Stimulated activated naive CD4-positive, alpha-beta T cell (primary cell): Measurements from ENCODE around the gene JCAD.

Experiments used
- DNase-seq, 6 experiments: peaks; one replicate each; lab custom pipeline; 2025; lab: John Stamatoyannopoulos, UW

JCAD gene

DNA sequence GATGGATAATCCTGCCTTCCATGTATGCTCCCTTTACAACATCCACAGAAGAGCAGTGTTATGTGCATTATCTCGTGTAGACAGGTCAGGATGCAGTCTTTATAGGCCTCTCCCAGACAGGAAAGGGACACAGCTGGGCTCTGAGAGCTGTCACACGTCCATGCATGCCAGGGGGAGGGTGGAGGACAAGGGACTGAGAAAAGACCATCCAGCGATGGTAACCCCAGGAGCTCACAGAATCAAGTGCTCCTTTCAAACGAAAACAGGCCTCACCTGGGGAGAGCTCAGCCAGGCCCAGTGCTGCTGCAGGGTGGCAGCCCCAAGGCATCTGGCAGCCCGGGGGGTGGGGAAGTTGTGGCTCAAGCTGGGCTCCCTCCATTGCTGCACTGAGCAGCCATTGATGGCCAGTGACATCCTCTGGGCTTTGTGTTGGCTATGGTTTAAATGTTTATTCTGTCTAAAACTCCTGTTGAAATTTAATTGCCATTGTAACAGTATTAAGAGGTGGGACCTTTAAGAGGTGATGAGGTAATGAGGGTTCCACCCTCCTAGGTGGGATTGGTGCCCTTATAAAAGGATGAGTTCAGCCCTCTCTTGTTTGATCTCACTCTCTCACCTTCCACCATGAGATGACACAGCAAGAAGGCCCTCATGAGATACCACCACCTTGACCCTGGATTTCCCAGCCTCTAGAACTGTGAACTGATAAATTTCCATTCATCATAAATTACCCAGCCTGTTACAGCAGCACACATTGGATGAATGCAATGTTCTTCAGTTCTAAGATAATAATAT lies 15.7 kb downstream of the JCAD start:
- DNase-seq = no peak

DNA sequence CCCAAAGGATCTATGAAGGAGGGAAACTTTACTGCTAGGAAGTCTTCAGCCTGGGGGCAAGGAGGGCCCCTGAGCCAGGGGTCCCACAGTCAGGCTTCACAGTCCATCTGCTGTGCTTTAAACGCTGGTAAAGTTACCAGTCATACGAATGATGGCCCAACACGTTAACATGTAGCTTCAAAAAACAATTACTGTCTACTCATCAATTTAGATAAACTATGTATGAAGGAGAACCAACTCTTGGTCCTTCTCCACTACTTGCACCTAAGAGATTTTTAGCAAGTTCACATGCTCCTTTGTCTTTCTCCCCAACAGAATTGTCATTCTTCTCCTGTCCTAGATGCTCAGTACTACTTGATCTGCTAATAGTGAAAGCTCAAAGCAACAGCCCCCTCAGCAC lies 16.6 kb downstream of the JCAD start:
- DNase-seq = no peak

DNA sequence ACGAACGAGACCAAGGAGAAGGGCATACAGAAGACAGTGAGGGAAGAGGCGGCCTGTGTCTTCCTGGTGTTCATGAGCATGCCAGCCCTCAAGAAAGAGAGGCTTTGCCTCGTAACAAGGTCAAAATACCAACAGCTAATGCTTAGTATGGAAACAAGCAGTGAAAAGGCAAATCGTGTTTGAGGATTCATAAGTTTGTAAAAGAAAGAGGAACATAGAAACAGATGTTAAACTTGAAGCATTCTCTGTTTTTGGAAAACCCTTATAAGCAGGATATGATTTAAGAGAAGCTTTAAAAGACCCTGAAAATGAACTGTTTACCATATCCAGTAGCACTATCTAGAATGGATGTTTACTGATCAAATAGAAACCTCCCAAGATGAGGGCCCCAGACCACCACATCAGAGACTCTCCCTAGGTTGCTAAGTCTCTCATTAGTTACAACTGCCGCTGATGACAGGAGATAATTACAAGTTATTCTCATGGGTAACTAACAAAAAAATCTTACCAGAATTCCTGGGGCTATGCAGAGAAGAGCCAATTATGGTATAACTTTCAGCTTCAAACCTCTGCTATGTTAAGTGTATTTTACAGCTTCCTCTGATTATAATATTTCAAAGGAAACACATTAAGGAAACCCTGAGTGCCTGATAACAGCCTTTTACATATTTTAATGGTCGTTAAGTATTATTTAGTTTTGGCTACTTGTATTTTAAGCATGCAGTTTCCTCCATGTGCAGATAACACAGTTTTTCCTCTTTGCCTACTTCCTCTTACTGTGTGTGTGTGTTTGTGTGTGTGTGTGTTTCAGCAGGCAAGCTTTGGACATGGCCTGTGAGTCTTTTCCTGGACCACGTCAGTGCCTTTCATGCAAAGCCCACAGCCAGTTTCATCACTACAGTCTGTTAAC lies 17.9 kb downstream of the JCAD start:
- no peak for DNase-seq

DNA sequence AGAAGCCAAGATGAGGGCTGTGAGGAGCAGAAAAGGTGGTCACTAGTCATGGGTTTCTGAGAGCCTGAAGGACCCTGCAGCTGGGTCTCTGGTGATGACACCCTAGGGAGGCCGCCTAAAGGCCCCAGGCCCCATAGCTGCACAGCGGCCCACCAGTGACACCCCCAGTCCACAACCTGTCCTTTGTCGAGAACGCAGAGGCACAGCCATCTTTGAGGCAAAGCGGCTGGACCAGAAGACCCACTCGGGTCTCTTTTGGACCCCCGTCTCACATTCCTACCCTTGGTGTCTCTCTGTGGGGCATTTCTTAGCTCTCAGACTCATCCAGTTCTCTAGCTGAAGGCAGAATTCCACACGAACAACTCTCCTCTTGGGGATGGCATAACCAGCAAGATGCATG lies 18.8 kb downstream of the JCAD start:
- DNase-seq = no peak

DNA sequence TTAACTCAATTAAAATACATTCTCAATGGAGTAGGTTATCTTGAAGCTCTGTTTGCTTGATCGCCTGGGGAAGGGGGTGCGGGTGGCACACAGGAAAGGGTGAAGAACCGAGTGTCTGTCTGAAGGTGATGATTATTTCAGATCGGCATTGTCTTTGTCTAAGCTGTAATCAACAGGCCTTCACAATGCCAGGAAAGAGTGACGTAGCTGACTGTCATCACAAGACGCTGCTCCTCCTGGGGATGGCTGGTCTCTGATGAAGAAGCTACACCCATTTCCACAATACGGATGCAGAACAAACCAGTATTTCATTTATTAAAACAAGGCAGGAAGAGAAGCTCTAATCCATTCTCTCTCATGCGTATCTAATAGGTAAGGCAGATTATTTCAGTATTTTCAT lies 19.4 kb downstream of the JCAD start:
- DNase-seq = no peak

DNA sequence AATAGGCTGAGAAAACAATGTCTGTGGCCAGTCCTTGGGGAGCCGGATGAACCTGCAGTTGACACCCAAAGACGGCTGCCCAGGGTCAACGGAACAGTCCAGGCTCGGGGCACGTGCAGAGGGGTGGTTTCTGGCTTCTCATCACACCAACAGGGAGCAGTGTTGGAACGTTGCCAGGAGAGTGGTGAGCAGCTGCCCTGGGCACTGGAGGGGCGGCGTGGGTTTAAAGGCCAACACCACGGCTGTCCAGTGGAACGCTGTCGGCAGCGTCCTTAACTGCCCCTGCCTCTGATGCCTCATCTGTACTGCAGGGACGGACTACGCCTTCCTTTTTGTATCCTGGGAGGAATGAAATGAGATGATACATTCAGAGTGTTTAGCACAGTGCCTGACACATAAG lies 19.8 kb downstream of the JCAD start:
- no peak for DNase-seq

DNA sequence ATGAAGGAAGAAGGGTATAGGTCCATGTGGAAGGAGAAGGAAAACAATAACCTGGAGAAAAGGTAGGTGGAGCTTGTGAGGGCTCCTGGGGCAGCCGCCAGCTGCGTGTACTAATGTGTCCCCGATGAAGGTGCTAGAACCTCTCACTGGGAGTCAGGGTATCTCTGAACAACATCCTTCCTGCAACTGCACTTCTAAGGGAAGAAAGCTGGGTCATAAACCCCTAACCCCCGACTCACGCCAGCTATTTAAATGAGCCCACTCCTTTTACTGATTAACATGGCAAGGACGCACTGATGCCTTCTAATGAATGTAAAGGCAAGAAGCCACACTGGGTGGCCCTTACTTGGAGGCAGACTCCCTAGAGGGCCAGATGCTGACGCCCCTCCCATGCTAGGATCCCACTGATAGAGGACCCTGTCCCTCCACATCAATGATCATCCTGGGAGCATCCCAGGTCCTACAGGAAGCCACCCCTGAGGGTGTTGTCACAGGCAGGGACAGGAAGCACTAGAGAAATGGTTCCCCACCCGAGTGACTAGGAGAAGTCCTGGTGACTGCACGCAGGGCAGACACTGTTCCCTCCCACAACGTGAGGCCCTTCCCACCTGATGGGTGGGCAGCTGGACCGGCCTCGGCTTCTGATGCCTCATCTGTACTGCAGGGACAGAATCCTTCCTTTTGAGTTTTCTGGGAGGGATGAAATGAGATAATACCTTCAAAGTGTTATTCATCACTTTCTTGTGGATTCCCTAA lies 20.4 kb downstream of the JCAD start:
- no peak for DNase-seq

DNA sequence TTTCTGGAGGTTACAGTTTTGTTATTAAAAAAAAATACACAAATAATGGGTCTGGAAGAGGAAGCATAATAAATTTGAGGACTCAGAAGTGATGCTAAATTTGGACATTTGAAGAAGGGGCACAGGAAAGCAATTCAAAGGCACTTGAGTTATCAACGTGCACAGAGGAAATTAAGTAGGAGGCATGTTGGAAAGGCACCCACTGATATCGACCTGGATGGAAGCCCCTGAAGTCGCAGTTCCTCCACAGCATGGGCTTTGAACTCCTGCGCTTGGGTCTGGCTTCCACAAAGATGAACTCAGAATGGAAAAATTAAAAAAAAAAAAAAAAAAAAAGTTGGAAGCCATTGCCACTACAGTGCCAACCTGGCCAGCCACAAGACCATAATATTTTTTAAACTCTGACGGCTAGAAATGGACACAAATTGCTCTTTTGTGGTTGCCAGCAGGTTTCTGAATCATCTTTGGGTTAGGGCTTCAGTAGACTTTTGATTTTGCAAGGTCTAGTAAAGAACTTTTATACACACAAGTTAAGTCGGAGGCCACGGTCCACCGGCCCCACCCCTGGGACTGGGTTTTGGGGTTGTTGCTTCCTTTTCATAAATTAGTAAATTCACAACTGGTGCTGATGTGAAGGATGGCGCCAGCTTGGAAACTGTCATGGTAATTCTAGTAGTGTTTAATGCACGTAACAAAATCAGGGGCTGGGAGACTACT lies 21.6 kb downstream of the JCAD start:
- no peak for DNase-seq

DNA sequence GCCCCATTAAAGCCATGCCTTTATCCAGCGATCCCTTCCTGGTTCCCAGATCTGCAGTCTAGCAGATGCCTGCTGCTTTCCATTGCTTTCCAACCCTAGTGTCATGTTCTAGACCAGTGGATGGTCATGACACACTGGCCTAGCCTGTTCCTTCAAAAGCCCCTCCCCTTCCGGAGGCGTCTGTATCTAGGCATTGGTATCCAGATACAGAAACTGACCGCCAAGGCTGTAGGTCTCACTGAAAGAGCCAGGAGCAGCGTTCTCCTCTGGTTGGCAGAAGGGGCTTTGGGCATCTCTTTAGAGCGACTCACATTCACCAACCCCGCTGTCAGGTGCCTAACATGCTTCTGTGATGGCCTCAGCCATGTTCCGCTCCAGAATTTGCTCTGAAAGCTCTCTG lies 22.6 kb downstream of the JCAD start:
- DNase-seq = no peak

DNA sequence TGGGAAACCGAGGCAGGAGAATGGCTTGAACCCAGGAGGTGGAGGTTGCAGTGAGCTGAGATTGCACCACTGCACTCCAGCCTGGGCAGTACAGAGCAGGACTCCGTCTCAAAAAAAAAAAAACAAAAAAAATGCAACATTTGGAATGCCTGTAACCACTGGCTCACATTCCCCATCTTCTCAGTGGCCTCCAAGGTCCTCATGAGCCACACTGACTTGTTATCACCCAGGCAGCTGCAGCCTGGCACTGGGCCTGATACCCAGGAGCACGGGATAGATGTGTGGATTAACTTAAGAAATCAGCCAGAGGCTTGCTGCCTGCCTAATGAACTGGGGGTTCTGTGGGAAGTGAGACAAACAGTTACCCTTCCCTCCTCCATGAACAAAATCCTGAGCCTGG lies 23.0 kb downstream of the JCAD start:
- no peak for DNase-seq

DNA sequence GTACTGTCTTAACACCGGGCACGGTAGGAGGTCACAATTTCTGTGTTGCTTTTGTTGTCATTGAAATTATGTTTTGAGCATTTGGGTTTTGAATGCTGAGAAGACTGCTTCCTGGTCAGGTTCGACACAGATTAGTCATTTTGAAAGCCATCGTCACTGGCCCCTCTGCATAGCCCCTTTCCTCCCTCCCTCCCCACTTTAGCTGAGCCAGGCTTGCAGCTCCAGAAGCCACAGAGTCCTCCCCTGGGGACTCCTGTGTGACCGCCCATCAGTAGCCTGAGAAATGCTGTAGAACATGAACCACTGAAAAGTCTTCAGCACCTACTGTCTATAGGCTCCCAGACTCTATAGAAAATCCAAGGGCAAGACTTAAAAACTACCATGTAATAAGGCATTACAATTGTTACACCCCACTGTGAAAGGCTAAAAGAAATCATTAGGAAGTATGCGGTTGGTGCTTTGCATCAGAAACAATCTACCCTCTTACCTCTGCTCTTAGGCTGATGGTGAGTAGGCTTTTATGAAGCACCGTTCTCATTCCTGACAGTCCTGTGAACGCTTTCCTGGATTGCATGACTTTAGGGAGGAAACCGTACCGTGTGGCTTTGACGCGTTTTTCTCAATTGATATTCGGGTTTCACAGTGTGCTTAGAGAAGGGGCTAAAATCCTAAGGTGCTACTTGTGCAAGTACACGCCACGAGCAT lies 24.8 kb downstream of the JCAD start:
- no peak for DNase-seq

DNA sequence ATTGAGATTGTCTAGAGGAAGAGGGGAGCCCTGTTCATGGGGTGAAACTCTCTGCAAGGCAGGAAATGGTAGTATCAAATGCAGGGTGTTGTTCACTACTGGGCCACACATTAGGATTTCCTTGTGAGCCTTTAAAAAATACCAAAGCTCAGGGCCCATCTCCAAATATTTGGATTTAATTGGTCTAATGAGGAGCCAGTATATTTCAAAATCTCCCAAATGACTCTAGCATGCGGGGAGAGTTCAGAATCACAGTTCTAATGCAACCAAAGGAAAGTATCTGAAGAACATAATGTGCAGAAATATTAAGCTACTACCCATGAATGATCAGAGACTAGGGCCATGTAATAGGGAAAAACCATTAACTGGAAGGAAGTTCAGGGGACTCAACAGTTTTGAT lies 27.3 kb downstream of the JCAD start:
- no peak for DNase-seq

DNA sequence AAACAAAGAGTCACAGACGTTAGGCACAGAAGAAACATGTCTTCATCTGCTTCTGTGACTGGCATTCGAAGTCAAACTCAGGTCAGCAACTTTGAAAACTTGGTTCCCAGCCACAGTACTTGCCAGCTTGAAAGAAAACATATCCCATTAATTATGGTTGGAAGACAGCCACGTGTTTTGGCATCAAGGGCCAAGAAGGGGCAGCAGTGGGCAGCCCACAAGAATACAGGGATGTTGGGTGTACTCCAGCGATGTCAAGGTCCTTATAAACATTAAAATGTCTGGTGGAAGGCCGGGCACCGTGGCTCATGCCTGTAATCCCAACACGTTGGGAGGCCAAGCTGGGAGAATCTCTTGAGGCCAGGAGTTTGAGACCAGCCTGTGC lies 29.5 kb downstream of the JCAD start:
- no peak for DNase-seq

DNA sequence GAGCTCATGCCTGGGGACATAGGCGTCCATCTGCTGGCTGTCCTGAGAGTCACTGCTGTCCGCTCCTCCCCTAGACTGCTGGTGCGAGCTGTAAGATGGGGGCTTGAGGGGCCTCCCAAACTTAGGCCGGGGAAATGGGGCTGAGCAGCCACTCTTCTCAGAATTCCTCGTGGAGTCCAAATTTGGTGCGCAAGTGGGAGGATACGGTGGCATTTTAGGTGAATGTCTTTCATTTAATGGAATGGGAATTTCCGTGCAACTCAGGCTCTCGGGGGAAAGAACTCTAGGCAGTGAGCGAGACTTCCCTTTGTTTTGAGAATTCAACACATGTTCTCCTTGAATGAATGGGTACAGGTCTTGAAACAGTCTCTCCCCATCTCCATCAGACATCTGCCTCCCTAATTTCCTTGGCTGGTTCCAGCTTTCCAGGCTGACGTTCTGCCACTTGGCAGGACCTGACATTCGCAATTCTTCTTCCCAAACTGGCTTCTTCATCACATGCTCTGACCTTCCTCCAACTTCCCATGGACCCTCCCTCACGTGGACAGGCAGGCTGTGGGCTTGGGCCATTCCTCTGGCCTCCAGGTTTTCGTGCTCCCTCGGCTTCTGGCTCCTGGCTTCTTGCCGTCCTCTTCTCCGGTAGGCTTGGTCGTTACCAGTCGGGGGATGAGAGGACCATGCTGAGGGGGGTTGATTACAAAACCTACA lies 30.1 kb downstream of the JCAD start:
- no peak for DNase-seq

DNA sequence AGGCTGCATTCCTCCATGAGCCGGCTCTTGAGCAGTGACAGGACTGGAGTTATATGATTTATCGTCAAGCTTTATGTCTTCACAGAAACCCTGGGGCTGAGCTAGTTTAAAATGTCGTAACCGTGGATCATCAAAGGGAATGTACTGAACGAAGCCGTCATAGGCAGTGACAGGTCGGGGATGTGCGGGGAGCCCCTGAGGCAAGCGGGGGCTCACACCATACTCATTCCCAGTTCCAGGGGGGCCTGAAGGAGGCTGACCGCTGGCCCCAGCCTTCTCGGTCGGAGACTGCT lies 30.7 kb downstream of the JCAD start:
- DNase-seq = peak in 1 of 6 experiments; percentile 47

DNA sequence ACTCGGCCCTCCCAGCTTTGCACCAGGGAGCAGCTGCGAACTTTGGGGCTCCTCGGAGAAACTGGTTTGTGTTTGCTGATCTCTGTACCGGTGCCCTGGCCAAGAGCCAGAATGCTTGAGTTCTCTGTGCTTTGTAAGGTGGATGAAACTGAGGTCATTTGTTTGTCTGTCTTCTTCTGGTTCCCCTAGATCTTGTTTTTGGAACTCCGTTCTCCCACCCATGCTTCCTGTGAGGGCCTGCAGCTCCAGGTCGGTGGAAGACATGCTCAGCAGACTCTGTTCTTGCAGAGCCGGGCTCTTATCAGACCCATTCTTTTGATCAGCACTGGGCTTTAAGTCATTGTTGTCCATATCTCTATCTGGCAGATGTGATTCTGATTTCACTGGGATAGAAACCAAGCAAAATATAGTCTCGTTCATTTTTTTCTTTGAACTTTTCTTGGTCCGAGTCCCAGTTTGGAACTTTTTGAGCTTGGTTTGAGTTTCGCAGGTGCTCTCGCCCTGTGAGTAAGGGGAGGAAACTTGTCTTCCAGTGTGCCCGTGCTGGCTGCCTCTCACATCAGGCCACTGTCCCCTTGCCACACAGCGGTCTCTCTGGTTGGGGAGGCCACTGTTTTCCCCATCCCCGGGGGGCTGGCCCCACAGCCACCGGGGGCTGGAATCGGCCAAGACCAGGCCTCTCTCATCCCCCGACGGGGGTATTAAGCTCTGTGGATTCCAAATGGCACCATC lies 31.2 kb downstream of the JCAD start:
- DNase-seq = peak; percentile 4 to 67 (median 28)

DNA sequence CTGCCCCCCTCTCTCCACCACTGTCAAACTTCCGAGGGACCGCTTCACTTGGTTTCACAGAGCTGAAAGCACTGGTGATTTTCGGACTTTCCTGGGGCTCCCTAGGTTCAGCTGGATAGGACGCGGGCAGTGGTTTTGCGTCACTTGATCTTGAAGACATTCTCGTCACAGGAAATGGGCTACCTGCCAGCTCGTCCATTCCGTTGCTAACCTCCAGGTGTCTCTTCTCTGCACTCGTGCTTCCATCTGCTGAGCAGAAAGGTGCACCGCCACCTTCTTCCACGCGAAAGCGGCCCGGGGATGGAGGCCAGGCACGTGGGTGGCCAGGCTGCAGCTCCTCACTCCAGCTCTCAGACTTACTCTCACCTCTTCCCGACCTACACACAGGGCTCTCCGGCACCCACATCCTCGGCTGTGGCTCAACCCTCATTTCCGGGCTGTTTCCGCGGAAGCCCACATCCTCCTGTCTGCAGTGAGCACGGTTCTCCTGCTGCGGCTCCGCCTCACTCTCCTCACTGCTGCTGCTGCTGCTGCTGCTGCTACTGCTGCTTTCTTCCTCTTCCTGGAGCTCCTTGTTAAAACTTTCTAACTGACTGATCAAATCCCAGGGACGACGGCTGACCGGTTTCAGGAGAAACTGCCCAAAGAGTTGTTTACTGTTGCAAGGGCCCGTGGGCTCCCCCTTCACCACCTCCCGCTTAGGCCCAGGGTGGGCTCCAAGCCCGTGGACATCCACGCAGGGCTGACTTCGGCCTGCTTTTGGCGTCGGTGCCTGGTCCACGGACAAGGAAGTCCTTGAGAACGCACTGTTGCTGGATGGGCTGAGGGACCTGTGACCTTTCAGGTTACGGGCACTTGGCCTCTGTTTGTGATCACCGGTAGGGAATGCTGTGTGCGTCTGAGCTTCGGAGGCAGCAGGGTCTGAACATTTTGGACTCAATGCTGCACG lies 32.1 kb downstream of the JCAD start:
- DNase-seq = peak; percentile 80 to 96 (median 92)

DNA sequence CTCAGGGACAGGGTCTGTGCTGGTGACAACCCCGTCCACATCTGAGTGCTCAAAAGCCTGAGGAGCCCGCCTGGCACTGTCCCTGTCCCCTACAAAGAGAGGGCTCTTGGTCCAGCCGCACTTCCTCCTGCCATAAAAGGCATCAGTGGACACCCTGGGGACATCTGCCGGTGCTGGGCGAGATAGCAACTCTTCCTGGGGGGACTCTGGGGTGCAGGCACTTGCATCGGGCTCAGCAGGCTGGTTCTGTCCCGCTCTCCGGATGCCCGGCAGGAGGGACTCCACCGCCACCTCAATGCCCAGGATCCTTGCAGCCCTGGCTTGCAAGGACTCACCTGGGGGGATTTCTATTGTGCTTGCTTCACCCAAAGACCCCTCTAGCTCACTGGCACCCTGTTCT lies 32.8 kb downstream of the JCAD start:
- no peak for DNase-seq

DNA sequence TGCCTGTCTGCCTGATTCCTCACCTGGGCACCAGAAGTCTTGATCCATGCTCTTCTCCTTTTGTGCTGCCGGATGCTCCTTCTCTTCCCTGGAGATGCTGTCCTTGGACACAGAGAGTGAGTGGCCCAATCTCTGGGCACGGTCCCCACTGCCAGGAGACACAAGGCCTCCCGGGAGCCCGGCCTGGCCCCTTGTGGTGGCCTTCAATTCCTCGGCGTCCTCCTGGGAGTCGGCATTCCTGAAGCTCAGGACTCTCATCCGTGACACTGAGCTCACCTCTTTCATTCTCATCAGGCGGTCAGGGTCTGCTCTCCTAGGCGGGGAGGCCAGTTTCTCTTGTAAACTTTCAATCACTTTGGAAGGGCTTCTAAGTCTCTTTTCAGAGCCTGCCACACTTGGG lies 33.3 kb downstream of the JCAD start:
- no peak for DNase-seq
